Progenitor cell of endocrine pancreas (in vitro differentiated cells): ENCODE measurements around the gene CMTM2. TPM values are rescaled to one million over a fixed set of nuclear protein-coding genes. Genes with fewer than 3 reads are reported as not detected.

Source experiments
- DNase-seq: peaks from one replicate; pipeline ENCODE4 v3.0.0; 2021; ENCODE audit warnings: low spot score; ENCODE audit not compliant: unreplicated experiment
- H3K27ac Mint-ChIP-seq: 2 replicates; pipeline ENCODE4 v1.8.0; 2021; ENCODE audit warnings: mild to moderate bottlenecking, moderate library complexity, mixed read lengths
- H3K27me3 Mint-ChIP-seq: 2 replicates; pipeline ENCODE4 v1.8.0; 2021; ENCODE audit warnings: mixed read lengths
- H3K36me3 Mint-ChIP-seq: 2 replicates; pipeline ENCODE4 v1.8.0; 2022; ENCODE audit warnings: mixed read lengths; ENCODE audit not compliant: insufficient read depth
- H3K4me1 Mint-ChIP-seq: 2 replicates; pipeline ENCODE4 v1.8.0; 2021; ENCODE audit warnings: low read depth, mixed read lengths
- H3K4me3 Mint-ChIP-seq: 2 replicates; pipeline ENCODE4 v1.8.0; 2021; ENCODE audit warnings: low read depth, mild to moderate bottlenecking, moderate library complexity, mixed read lengths
- H3K9me3 Mint-ChIP-seq: 2 replicates; pipeline ENCODE4 v1.8.0; 2021; ENCODE audit warnings: low read depth, mixed read lengths
- CTCF ChIP-seq: fragments of 200-600 bp; sonication (generic); IDR thresholded peaks from one replicate; pipeline ENCODE4 v1.5.0; 2021; ENCODE audit warnings: antibody characterized with exemption, mild to moderate bottlenecking; ENCODE audit not compliant: unreplicated experiment
- total RNA-seq: library from RNA; stranded (reverse); gene quantifications from 2 replicates; pipeline ENCODE4 v1.2.1, GENCODE V29; 2021

The CMTM2 gene
- total RNA-seq, 1 donor from 2014 or later, result not detected

- TF ChIP-seq CTCF, result no peak
- H3K36me3 Mint-ChIP-seq, result peaks cover 13% of the 10 kb centered on the region
- H3K9me3 Mint-ChIP-seq, result no peaks in the 10 kb centered on the region
- no peaks in the 10 kb centered on the region for H3K27me3 Mint-ChIP-seq
- no peak for DNase-seq
- no peak overlapping the region for H3K4me3 Mint-ChIP-seq
- H3K27ac Mint-ChIP-seq, result no peak overlapping the region
- peaks cover 15% of the 10 kb centered on the region for H3K4me1 Mint-ChIP-seq
Observed at GRCh38 chr16:66634527-66635196, 55.4 kb downstream of the CMTM2 start.

- no peak for TF ChIP-seq CTCF
- Mint-ChIP-seq H3K9me3 (no peaks in the 10 kb centered on the region), H3K4me1 (peaks cover 15% of the 10 kb centered on the region), H3K27ac (no peak overlapping the region), H3K4me3 (no peak overlapping the region), H3K27me3 (no peaks in the 10 kb centered on the region), H3K36me3 (peaks cover 13% of the 10 kb centered on the region)
- DNase-seq, result no peak
Observed at GRCh38 chr16:66635406-66635805, 56.1 kb downstream of the CMTM2 start.

DNA sequence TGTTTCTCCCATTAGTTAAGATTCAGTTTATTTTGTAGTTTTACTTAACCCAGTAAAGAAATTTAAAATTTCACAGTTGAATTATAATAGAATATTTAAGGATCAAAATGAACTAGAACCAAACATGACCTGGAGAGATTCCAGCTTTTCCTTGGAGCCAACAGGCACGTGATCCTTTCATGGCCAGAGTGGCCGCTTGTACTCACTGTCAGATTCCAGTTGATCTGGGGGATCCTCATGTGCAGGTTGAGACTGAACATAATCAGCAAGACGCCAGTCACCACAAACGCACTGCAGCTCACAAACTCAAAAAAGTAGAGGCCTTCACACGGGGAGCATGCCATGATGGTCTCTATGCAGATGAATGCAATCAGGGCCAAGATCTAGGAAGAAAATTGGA is 56.9 kb downstream of the CMTM2 start:
- no peak for DNase-seq
- Mint-ChIP-seq H3K27me3 (no peaks in the 10 kb centered on the region), H3K4me1 (peaks cover 15% of the 10 kb centered on the region), H3K9me3 (no peaks in the 10 kb centered on the region), H3K36me3 (peaks cover 13% of the 10 kb centered on the region), H3K27ac (no peak overlapping the region), H3K4me3 (no peak overlapping the region)
- TF ChIP-seq CTCF, result no peak

DNA sequence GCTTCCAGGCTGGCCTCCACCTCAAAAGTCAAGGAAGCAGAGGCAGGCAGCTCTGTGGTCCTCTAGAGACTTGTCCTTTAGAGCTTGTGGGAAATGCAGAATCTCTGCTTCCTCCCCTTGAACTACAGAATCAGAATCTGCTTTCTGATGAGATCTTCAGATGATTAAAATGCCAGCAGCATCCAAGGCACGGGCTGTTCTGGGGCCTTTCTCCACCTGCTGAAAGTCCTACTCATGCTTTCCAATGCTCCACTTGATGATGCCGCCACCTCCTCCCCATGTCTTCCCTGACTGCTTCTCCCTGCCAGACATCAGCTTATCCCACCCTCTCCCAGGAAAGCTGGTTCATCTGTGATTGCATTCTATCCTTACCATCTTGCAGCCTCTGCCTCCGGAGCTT is 58.5 kb downstream of the CMTM2 start:
- DNase-seq, result no peak
- H3K9me3 Mint-ChIP-seq, result no peaks in the 10 kb centered on the region
- no peaks in the 10 kb centered on the region for H3K27me3 Mint-ChIP-seq
- H3K4me3 Mint-ChIP-seq, result no peak overlapping the region
- peak overlapping the region; percentile 59 for H3K27ac Mint-ChIP-seq
- H3K36me3 Mint-ChIP-seq, result peaks cover 7% of the 10 kb centered on the region
- no peak for TF ChIP-seq CTCF
- peaks cover 19% of the 10 kb centered on the region for H3K4me1 Mint-ChIP-seq

Other genes with a start within 250 kb of the CMTM2 start
- gene CDH5, start 212.8 kb upstream of the CMTM2 start, total RNA-seq, result 0.36 TPM in 1 of 2 replicates, not detected in the other
- gene BEAN1, start 152.2 kb upstream of the CMTM2 start, total RNA-seq, result 0.36 TPM in 1 of 2 replicates, not detected in the other
- 16.1 and 17.5 TPM in 2 replicates for gene TK2, start 29.3 kb upstream of the CMTM2 start, total RNA-seq
- gene CKLF, start 26.9 kb upstream of the CMTM2 start, total RNA-seq, result 35.6 and 38.1 TPM in 2 replicates
- gene CMTM1, start 13.0 kb upstream of the CMTM2 start, total RNA-seq, result 8.8 and 9.0 TPM in 2 replicates
- 48.2 and 51.5 TPM in 2 replicates for gene CMTM3, start 25.2 kb downstream of the CMTM2 start, total RNA-seq
- gene CMTM4, start 117.3 kb downstream of the CMTM2 start, total RNA-seq, result 80.9 and 82.3 TPM in 2 replicates
- gene DYNC1LI2, start 172.1 kb downstream of the CMTM2 start, total RNA-seq, result 179 and 181 TPM in 2 replicates
- 0.29 TPM in 1 of 2 replicates, not detected in the other for gene TERB1, start 222.1 kb downstream of the CMTM2 start, total RNA-seq